ENCODE data around the gene FGFRL1. TPM values are rescaled to one million over a fixed set of nuclear protein-coding genes. Genes with fewer than 3 reads are reported as not detected.

FGFRL1 gene
- polyA plus RNA-seq, 1 experiment: 21.2 TPM

DNA sequence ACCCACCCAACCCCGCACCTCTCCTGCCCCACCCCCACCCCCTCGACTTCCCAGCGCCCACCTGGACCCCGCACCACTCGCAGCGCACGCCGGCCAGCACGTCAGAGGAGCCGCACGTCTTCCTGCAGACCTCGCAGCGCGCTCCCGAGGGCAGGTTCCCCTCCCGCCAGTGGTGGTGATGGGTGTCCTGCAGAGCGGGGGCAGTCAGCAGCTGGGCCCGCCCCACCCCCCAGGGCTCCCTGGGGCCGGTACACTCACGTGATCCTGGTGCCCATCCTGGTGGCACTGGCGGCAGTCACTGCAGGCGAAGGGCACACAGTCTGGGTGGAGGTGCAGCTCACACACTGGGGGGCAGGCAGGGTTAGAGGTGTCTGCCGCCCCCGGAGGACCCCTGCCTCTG lies 43.2 kb upstream of the FGFRL1 start:
- TF ChIP-seq, protein P1, sequence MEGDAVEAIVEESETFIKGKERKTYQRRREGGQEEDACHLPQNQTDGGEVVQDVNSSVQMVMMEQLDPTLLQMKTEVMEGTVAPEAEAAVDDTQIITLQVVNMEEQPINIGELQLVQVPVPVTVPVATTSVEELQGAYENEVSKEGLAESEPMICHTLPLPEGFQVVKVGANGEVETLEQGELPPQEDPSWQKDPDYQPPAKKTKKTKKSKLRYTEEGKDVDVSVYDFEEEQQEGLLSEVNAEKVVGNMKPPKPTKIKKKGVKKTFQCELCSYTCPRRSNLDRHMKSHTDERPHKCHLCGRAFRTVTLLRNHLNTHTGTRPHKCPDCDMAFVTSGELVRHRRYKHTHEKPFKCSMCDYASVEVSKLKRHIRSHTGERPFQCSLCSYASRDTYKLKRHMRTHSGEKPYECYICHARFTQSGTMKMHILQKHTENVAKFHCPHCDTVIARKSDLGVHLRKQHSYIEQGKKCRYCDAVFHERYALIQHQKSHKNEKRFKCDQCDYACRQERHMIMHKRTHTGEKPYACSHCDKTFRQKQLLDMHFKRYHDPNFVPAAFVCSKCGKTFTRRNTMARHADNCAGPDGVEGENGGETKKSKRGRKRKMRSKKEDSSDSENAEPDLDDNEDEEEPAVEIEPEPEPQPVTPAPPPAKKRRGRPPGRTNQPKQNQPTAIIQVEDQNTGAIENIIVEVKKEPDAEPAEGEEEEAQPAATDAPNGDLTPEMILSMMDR (IDR thresholded peaks at IDR 0.05; ENCODE audit: insufficient read depth, low read depth, low read length): no peak
- POLR2A ChIA-PET: no interaction called here
- Histone ChIP-seq H3K27me3 (ENCODE audit: control insufficient read depth, insufficient read depth, low read length) (no peaks in the 10 kb centered on the region), H3K36me3 (ENCODE audit: control insufficient read depth, insufficient read depth, low read length) (peaks cover 20% of the 10 kb centered on the region), H3K4me3 (ENCODE audit: low read depth, low read length) (no peak overlapping the region)
- no peak for DNase-seq (ENCODE audit: low read depth)
- CTCF ChIA-PET: no interaction called here

DNA sequence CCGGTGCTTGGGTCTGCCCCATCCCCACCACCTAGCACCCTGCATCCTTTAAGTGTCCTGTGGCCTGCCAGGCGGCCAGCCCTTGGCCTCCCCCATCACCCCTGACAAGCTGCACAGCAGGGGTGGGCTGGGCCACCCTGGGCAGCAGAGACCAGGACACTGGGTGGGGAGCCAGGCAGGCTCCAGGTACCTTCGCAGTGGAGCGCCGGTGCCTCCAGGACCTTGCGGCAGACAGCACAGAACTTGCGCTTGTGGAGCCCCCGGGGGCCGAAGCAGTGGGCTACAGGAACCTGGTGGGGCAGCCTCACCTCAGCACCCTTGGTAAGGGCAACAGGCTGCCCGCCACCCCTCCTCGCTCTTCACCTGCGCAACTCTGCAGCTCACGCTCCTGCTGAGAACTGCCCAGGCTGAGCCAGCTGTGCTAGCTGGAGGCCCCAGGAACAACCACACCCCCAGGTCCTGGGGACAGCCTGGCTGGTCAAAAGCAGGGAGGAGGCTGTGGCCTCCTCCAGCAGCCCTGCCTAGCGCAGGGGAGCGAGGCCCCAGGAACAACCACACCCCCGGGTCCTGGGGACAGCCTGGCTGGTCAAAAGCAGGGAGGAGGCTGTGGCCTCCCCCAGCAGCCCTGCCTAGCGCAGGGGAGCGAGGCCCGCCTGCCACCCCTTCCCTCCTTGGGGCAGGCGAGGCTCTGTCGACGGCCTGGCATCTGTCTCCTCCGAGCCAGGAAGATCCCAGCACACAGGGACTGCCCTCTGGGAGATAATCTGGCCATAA lies 42.6 kb upstream of the FGFRL1 start:
- Histone ChIP-seq H3K27me3 (ENCODE audit: control insufficient read depth, insufficient read depth, low read length) (no peaks in the 10 kb centered on the region), H3K4me3 (ENCODE audit: low read depth, low read length) (no peak overlapping the region), H3K36me3 (ENCODE audit: control insufficient read depth, insufficient read depth, low read length) (peaks cover 18% of the 10 kb centered on the region)
- POLR2A ChIA-PET: no interaction called here
- DNase-seq (ENCODE audit: low read depth): no peak
- CTCF ChIA-PET: no interaction called here
- TF ChIP-seq, protein P1 (IDR thresholded peaks at IDR 0.05; ENCODE audit: insufficient read depth, low read depth, low read length): no peak

DNA sequence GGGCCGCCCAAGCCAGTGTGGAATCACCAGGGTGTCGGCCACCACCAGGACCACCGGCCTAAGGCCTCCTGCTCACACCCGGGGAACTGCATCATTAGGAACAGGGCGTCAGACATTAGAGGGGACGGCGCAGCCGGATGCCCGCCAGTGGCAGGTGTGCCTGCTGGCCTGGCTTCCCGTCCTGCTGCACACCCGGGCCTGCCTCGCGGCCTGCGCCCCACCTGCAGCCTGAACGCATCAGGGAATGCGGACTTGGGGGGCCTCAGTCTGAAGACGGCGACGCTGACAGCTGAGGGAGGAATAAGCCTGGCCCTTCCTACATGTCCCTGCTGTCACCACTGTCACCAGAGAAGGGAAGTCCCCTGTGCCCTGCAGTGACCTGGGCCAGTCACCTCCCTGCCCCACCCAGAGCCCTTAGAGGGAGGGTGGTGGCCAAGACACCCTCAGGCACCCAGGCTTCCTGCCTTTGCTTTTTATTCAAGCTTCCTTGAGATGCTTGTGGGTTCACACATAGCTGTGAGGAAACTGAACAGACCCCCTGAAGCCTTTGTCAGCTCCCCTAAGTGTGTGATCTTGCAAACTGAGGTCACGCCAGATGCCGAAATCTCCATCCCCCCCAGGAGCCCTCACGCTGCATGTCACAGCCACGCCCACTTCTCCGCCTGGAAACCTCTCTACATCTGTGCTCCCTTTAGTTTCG lies 41.2 kb upstream of the FGFRL1 start:
- CTCF ChIA-PET: no interaction called here
- TF ChIP-seq, protein P1 (IDR thresholded peaks at IDR 0.05; ENCODE audit: insufficient read depth, low read depth, low read length): no peak

DNA sequence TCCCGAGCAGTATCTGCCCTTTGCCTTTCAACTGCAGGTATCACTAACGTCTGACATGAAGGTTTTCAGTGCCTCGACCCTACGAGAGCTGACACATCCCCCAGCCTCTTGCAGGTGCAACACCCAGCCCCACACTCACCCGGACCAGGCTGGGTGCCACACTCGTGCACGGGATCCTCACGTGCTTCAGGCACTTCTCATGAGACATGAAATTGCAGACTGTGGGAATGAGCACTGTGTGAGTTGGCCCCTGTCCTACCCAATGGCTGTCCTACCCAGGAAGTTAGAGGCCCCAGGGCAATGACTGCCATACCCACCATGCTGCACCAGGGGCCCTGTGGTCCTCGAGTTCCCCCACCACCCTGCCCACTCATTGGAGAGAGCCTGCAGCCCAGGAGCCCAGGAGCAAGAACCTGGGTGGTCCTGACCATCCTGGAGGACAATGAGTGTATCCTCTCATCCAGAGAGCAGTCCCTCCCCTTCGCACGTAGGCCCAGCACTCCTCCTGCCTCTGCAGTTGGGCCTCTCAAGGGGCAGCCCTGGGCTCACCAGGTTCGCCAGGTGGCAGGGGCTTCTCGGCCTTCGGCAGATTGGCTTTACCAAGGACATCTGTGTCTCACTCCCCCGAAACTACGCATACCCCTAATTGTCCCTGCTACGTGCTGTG lies 40.4 kb upstream of the FGFRL1 start:
- TF ChIP-seq, protein P1 (IDR thresholded peaks at IDR 0.05; ENCODE audit: insufficient read depth, low read depth, low read length): no peak

More for the DNA sequence above, 41.2 kb upstream of the FGFRL1 start:
- POLR2A ChIA-PET: no interaction called here
- DNase-seq (ENCODE audit: low read depth): no peak
- Histone ChIP-seq H3K4me3 (ENCODE audit: low read depth, low read length) (no peak overlapping the region), H3K27me3 (ENCODE audit: control insufficient read depth, insufficient read depth, low read length) (no peaks in the 10 kb centered on the region), H3K36me3 (ENCODE audit: control insufficient read depth, insufficient read depth, low read length) (peaks cover 15% of the 10 kb centered on the region)

More for the DNA sequence above, 40.4 kb upstream of the FGFRL1 start:
- POLR2A ChIA-PET: no interaction called here
- peaks cover 11% of the 10 kb centered on the region for H3K36me3 ChIP-seq (ENCODE audit: control insufficient read depth, insufficient read depth, low read length)
- H3K27me3 ChIP-seq (ENCODE audit: control insufficient read depth, insufficient read depth, low read length): no peaks in the 10 kb centered on the region
- CTCF ChIA-PET: no interaction called here
- no peak for DNase-seq (ENCODE audit: low read depth)
- H3K4me3 ChIP-seq (ENCODE audit: low read depth, low read length): no peak overlapping the region
